NB4 (cell line): ENCODE data around the gene ASAP2.

Experiments
- POLR2A ChIP-seq: IDR thresholded peaks from 2 replicates; pipeline ENCODE4 v1.6.1; 2011; ENCODE audit warnings: mild to moderate bottlenecking; ENCODE audit not compliant: insufficient read length; ENCODE audit errors: extremely low read depth
- TF ChIP-seq, protein P1 (sequence below): IDR thresholded peaks from one replicate; pipeline ENCODE4 v1.5.1; 2012; ENCODE audit warnings: low read depth, low read length

DNA sequence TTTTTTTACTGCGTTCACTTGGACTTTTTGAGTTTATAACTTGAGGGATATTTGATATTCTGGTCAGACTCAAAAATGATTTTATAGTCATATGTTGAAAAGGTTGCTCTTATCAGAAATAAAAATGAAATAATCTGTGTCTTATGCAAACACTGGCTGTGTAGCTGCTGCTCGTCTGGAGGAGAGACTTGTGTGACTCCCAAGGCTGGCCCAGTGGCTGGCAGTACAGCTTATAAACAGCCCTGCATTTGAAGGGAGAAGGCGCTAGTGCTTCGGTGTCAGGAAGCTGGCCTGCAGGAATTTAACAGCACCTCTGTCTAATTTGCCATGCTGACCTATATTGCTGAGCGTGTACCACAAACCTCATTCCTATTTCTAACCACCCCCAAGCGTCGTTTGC lies 74.5 kb downstream of the ASAP2 start:
- TF ChIP-seq, protein P1, sequence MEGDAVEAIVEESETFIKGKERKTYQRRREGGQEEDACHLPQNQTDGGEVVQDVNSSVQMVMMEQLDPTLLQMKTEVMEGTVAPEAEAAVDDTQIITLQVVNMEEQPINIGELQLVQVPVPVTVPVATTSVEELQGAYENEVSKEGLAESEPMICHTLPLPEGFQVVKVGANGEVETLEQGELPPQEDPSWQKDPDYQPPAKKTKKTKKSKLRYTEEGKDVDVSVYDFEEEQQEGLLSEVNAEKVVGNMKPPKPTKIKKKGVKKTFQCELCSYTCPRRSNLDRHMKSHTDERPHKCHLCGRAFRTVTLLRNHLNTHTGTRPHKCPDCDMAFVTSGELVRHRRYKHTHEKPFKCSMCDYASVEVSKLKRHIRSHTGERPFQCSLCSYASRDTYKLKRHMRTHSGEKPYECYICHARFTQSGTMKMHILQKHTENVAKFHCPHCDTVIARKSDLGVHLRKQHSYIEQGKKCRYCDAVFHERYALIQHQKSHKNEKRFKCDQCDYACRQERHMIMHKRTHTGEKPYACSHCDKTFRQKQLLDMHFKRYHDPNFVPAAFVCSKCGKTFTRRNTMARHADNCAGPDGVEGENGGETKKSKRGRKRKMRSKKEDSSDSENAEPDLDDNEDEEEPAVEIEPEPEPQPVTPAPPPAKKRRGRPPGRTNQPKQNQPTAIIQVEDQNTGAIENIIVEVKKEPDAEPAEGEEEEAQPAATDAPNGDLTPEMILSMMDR = no peak
- no peak for TF ChIP-seq POLR2A
